Stimulated activated CD4-positive, alpha-beta T cell treated with anti-CD3 and anti-CD28 coated beads, Interleukin-2, amount 100 ng/mL, for 24 hours (primary cell): ENCODE results near the gene STX16.
A peak's percentile ranks its signal among the peaks of the same experiment; 100 is the strongest.

ENCODE experiments used
- DNase-seq, 2 donors: peaks; one replicate each; pipeline ENCODE4 v3.0.0-alpha.2; 2020

Gene STX16

DNA sequence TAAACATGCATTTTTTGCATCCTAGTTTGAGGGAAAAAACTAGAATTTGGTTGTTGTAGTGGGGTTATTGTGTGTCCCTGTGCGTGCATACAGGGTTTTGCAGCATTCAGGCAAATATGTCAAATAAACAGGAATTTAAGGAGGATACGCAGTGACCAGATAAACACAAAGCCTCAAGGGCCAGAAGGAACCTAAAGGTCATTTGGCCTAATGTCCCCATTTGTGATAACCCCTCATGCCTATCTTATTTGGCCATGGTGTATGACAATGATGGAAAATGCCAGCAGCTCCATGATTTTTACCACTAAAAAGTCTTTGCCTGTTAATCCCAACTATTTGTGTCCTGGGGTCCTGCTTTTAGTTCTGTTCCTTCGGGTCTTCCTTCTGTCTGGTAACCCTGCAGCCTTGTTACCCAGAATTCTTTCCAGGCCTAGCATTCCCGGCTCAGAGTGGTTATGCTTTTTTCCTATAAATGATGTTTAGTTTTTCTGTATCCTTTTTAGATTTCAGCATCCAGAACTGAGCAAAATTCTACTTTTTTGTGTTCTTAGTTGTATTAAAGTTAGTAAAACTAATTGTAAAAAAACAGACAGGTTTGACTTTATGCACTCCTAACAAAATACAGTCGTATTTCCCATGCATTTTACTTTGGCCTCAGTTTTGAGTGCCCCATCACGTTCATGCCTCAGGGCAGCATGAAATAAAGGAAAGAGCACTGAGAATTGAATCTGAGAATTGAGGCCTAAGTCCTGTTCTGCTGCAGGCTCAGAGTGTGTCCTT is 4.4 kb downstream of the STX16 start:
- no peak for DNase-seq

DNA sequence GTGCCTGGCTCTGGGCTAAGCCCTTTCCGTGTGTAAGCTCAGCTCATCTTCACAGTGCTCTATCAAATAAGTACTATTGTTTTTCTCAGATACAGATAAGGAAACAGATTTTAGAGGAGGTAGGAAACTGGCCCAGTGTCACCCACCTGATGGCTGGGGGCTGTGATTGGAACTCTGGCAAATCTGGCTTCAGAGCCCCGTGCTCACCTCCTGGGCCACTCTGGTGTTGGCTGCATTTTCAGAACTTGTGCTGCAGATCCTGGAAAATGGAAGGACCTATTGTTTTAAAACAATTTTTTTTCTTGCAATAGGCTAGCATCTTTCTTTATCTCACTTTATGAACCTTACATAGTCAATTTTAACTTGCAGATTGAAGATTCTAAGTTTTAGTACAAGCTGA is 5.7 kb downstream of the STX16 start:
- no peak for DNase-seq

DNA sequence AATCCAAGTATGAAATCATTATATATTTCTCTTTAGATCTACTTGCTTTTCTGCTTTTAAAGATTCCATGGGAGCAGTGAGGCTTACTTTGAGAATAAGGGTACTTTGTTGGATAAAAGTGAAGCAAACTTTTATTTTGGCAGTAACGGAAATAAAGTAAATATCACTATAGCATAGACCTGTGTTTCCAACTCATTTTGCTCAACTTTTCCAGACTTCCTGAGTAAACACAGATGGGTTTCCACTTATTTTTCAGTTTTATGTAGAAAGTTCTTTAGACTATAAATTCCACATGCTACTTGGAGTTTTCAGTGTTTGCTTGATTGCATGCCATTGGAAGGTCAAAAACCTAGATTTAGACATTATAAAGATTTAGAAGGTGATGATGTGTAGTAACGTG is 6.2 kb downstream of the STX16 start:
- DNase-seq = no peak

DNA sequence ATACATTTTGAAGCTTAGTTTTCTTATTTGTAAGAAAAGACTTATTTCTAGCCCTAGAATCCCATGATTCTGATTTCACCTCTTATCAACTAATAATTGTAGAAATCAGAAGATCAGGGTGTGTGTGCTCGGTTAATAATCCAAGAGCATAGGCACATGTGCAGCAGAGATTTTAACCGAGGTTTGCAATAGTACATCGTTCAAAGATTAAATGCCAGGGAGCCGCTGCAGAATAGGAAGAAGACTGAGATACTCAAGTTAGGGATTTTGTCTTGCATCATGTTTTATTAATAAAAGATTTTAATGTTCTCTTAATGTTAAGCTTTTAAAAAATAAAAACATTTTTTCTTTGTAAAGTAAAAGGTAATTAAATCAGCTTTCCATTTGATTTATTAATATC is 6.9 kb downstream of the STX16 start:
- no peak for DNase-seq

DNA sequence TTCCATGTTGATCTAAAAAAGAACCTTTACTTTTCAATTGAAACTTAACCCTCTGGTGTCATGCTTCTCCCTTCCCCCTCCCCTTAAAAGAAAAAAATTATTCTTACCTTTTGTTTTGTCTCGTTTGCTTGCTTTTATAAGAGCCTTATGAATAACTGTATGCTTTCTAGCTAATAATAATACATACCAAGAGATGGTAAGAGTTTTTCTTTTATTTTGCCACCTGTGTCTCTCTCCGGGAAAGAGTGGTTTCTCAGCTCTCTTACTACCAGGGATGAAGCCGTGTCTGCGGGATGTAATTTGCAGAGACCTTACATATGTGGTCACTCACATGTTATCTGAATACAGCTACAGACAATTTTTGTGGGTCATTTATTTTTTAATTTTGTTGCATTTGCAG is 7.7 kb downstream of the STX16 start:
- no peak for DNase-seq

DNA sequence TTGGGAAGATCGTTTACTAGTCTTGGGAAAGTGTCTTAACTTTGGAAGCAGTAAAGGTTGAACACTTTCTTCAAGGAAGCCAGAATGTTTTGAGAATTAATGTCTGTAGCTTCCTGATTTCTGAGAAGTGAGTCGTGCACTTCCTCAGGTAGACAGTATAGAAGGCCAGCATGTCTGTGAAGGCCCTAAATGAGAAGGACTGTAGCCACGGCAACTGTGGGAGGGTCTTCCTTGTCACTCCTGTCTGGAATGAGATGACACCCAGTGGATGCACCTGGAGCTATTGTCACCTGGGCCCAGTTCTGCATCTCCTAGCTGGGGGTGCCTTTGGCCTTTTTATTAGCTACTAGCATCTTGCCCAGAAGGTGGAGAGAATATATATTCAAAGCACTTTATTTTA is 8.8 kb downstream of the STX16 start:
- no peak for DNase-seq

DNA sequence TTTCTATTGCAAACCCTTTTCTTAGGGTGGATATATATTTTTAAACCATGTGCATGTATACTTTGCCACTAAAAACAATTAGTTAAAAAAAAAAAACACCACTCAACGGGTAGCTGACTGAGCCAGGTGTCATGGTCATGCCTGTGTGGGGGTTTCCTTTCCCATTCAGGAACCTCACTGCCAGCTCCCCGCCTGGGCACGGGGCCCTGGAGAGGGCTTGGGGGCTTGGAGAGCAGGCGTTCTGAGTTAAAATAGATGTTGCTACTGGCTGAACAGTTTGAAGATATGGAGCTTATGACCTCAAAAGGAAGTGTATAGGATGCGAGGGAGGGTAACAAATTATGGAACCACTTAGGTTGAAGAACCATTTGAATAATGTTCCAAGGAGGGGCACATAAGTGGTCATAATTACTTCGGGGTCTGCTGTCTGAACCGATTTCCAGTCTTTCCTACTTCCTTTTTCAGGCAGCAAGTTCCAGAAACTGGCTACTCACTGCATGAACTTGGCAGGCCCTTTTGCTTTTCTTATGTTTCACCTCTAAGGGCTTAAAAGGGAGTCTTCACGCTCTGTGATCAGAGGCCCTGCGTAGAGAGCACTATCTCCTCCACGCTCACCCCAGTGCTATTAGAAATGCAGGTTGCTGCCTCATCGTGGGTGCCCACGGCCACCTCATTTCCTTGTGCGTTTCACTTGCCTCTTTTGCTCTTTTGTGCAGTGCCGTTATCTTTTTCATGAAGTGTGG is 9.9 kb downstream of the STX16 start:
- DNase-seq = peak; percentile 33 to 41

DNA sequence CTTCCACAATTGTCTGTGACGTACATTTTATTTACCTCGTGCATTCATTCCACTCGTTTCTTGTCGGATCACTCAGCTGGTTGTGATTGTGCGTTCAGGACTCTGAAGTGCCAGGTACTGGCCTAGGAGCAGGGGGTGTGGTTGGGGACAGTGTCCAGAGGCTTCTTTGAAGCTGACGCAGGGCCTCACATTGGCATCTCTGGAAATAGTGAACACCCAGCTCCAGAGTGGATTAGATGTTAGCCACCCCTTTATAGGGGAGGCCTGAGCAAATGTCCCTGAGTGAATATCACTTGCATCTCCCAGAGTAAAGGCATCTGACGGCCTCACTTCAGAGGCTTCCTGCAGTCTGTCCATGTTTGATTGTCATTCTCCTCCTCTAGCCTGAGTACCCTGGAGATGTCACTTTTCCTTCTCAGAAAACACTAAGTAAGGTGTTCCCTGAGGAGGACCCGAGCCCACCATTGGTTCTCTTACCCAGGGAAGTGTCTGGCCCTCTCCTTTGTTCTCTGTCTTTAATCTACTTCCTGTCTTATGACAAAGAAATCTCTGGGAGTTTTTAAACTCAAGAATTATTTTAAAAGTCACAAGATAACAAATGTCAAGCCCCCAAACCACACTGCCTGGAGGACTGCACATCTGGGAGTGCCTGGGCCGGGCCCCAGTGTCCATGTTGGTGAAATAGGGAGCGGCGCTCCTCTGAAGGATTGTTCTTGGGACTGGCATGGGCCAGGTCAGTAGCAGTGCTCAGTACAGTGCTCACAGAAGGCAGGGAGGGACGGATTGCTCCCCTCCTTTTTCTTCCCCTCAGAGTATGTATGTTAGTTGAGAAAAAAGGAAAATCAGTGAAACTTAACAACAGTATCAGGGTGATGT is 10.8 kb downstream of the STX16 start:
- no peak for DNase-seq

DNA sequence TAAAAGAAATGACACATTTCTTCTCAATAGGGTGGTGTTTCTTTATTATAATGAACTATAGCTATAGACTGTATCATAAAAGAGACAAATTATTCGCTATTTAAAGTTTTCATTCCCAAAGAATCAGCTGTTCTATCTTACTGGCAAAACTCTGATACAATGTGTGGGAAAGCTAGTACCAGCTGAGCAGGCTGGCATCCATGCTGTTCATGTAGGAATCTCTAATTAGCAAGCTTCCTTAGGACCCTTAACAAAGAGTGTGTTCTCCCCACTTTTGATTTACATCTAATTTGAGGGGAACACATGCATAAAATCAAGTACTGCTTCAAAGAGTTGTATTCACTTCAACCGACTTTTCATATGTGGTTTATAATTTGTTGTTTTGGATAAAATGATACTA is 13.2 kb downstream of the STX16 start:
- DNase-seq = no peak

DNA sequence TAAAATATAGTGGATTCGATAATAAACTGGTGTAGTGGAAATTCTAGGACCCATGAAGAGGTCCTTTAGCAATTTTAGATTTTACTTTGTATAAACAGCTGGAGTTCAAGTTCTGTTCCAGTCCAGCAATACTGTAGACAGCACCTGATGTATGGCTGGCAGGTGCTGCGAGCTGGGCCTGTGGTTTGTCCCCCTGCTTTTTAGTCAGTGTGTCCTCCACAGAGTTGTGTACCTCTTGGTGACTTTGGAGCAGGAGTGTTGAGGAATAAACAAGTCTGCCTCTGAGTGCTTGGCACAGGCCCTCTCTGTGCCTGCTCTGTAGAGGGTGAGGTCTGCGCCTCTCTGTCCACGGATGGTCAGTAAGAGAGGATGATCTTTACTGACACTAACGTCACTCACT is 13.8 kb downstream of the STX16 start:
- no peak for DNase-seq

DNA sequence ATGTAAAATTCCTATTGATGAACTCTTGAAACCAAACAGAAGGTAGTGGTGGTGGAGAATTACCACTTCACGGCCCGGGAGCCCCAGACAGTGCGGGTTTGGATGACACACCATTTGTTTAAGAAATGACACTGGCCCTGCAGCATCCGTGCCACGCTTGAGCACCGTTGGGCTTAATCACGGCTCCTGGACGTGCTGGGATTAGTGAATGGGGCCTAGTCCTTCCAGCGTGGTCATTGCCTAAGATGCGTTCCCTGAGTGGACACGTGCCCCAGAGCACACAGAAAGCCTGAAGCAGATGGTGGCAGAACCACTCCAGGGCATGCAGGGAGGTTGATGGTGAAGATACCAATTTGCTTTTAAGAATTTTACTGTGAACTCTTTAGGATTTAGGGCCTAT is 14.5 kb downstream of the STX16 start:
- DNase-seq = no peak

DNA sequence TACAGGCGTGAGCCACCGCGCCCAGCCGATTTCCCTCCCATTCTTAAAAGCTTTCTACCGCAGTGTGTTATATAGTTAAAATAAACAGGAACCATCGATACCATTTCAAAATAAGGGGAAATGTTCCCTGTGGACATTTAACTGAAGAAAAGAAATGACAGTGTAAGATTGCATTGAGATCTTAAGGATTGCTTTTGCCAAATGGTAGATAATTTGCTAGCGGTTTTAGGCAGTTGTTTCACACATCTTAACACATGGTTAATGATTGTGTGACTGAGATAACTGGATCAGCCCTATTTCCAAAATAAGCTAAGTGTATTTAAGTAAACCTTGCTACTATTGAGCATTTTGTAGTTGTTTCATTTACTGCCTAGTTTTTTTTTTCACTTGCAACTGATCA is 15.6 kb downstream of the STX16 start:
- DNase-seq = no peak

DNA sequence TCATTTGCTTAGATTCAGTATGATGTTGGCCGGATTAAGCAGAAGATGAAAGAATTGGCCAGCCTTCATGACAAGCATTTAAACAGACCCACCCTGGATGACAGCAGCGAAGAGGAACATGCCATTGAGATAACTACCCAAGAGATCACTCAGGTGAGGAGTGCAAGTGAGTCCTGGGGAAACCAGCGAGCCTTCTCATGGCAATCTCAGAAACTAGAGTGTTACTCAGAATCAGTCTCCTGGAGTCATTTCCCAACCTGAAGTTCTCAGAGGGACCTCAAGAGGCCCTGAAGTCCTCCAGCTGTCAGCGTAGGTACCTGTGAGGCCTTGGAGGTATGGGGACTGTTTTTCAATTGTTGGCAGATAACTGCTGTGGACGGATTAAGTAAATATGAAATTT is 16.9 kb downstream of the STX16 start:
- no peak for DNase-seq

DNA sequence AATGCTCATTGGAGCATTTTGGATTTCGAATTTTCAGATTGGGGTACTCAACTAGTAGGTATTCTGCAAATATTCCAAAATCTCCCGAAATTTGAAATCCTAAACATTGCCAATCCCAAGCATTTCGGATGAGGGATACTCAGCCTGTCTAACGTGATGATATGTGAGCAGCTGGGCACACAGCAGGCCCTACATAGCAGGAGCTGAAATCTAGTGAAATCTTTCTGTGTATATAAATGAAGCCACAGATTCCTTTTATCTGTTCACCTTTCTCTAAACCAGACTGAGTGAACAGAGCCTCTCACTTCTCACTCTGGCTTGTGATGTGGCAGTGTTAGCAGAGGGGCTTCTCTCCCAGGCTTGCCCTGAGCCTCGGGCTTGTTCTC is 17.8 kb downstream of the STX16 start:
- DNase-seq = no peak

DNA sequence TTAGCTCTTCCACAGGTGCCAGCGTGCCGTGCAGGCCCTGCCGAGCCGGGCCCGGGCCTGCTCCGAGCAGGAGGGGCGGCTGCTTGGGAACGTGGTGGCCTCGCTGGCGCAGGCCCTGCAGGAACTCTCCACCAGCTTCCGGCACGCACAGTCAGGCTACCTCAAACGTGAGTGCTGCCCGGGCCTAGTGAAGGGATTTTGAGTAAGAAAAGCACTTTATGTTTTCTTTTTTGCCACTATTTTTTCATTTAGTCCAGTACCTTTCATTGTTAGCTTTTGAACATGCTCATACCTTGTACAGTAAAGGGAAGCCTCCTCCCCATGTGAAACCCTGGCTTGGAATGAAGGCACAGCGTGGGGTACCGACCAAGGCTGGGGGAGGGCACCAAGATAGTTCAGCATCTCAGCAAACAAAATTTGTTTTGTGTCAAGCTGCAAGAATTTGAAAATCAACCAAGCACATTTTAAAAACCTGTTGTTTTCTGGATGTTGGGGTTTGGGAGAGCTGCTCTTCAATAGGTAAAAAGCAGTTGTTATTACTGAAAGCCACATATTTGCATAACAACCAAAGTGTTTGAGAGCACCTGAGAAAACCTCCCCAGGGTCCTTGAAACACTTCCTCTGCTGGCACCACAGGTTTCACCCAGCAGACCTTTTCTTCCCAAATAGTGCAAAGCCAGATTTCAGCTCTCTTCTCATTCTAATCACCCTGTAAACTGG is 18.4 kb downstream of the STX16 start:
- no peak for DNase-seq

DNA sequence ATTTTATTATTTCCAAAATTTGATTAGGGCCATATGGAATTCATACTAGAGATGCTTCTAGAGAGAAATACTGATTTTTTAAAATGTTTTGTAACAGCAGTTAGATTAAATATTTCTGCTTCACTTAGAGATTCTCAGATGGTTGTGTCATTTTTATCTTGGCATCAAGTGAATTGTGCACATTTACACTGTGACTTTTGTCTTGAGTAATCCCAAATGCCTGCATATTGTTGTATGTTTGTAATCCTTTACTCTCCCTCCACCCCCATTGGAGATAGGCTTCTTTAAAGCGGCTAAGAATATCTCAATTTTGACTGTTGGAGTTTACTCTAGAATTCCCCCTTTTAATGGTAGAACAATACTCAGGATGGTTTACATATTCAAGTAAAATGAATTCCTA is 19.0 kb downstream of the STX16 start:
- DNase-seq = no peak

DNA sequence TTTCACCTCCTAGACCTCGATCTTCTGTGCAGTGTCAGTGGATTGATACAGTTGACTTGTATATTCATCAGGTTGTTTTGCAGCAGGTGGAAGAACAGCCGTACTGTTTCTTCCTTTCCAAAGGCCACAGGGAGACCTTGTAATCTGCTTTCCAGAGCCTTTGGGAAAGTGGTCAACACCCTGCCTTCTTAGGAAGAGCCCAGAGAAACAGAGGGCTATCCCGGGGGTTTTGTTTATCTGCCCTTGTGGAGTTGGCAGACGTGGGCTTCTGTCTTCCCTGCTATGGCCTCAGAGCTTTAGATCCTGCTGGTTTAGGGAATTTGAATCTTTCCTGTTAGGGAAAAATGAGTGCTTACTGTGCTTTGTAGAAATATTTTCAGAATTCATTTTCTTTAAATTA is 19.6 kb downstream of the STX16 start:
- no peak for DNase-seq

DNA sequence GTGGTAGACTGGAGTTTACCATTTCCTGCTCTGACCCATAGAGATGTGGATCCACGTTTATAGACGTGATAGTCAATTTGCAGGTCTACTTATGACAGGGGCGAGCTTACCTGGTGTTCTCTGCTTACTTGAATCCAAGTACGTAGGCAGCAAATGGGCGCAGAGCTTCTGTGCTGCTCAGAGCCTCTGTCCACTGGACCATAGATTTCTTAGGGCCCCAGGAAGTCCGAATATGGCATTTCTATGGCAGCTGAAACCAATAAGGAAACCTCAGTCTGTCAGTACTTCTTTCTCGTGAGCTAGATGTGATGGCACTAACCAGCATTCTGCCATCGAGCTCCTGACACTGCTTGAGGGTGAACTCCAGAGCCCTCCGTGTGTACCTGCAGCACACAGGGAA is 22.0 kb downstream of the STX16 start:
- DNase-seq = no peak

DNA sequence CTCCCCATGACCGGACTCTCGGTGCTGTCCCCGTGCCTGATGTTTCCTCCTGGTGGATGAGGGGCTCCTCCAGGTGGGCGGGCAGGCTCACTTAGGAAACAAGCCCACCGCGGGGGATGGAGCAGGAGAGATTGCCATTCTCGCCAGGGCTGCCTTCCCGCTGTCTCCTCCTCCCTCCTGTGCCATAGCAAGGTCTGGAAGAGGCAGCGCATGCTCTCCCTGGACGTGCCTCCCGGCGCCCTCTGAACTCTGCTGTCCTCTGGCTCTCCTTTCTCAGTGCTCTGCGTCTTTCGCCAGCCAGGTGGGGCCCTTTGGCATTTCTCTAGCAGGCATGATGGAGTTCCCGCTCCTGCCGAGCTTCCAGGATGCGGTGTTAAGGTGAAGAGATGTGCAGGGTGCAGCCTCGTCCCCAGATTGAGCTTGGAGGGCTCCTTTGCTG is 24.1 kb downstream of the STX16 start:
- no peak for DNase-seq

DNA sequence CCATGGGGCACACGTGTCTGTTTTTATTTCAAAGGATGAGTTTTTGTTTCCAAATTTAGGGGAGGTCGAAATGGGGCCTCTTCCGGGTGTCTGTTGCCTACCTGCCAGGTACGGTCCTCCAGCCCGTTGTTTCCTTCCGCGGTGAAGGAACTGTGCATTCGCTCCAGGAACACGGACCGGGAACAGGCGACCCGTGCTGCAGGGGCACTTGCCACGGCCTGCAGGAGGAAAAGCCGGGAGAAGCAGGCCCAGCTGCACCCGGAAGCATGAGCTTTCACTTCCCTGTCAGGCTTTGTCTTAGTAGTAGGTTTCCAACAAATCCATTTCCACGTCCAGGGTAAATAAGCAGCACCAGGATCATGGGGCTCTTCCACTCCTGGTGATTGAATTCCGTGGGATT is 24.6 kb downstream of the STX16 start:
- DNase-seq = no peak

DNA sequence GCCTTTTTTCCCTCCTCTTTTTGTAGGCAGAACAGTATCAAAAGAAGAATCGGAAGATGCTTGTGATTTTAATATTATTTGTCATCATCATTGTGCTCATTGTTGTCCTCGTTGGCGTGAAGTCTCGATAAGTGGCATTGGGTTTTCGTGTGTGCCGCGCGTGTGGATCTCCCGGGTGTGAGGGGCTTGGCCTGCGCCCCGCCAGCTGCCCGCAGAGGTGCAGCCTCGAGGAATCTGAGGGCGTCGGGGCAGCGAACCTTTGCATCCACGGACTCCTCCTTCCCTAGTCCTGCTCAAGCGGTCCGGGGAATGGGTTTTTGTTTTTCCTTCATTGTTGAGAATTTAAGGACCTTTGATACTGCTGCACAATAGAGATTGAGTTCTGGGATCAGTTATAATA is 25.1 kb downstream of the STX16 start:
- no peak for DNase-seq

DNA sequence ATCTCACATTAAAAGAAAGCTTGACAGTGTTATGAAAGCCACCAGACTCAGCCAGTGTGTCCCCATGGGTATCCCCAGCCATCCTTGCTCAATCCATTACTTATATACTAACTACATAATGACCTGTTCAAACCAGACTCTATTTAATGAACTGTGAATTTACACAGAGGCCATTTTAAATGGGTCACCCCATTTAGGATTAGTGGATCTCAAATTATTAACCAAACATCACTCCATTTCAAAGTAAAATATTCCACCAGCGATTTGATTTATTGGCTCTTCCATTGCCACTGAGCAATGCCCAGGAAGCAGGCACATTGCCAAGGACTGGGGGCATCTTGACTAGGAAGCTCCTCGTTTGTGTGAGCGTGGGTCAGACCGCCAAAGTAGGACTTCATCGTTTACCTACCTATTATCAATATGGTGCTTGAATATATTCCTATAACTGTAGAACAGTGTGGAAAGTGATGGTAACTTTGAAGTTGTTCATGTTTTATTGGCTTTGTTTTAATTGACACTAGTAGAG is 26.1 kb downstream of the STX16 start:
- no peak for DNase-seq

DNA sequence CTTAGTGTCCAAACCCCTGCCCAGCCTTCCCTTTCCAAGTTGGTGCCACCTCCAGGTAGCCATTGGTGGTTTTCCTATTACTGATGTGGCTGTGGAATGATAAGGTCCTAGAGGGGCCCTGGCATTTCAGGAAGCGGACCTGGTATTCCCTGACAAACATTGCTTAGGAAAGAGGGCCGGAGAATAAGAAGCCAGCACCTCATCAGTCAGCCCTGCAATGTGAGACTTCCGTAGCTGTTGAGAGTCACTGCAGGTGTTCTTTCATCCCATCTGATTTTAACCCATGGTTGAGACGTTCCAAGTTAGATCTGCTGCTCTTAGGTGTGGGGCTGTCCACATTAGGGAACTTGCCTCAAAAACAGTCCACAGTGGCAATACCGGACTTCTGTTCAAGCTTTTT is 26.7 kb downstream of the STX16 start:
- no peak for DNase-seq
